ENCODE measurements around the gene ZNF691. TPM values are rescaled to one million over a fixed set of nuclear protein-coding genes. Genes with fewer than 3 reads are reported as not detected.

Gene ZNF691
- total RNA-seq, 1 experiment from 2014 or later: 4.3 TPM

DNA sequence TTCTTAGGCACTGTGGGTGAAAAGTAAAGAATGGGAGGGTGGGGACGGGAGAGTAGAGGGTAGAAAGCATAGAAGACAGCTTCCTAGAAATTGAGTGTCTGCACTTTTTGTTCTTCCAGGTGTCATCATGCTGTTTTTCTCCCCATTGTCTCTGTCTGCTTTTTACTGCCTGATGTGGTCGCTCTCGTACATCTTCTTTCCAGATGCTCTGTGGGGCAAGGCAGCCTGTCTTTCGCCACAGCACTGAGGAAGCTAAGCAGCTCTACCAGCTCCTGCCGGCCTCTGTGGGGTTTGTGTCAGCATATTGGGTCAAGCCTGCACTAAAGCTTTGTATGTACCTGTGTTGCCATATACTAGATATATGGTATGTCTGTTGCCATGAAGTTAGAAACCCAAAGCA, 48.4 kb upstream of the ZNF691 start:
- DNase-seq (no peak), ATAC-seq (no peak)
- no peak overlapping the region for H3K4me3 ChIP-seq (ENCODE audit: low read length)
- intact Hi-C loops (cut with micrococcal nuclease): no loop called here
- H3K36me3 ChIP-seq (ENCODE audit: low read depth, low read length): no peaks in the 10 kb centered on the region
- ChIA-PET POLR2A (ENCODE audit: unreplicated experiment) (no interaction called here), CTCF (no interaction called here)
- H3K27me3 ChIP-seq (ENCODE audit: low read length): no peaks in the 10 kb centered on the region
- H3K9me2 ChIP-seq (replicated peaks; ENCODE audit: low read length): no peaks in the 10 kb centered on the region
- H2AFZ ChIP-seq (ENCODE audit: low read length): no peak overlapping the region
- no peak overlapping the region for H3K4me2 ChIP-seq (ENCODE audit: low read length)
- no TSS peak for BruUV-seq (replicated peaks)
- no peak overlapping the region for H3K27ac ChIP-seq (ENCODE audit: low read length)
- no peaks in the 10 kb centered on the region for H3K79me2 ChIP-seq (ENCODE audit: low read length)
- H3K4me1 ChIP-seq (ENCODE audit: insufficient read depth, low read length): no peaks in the 10 kb centered on the region
- no peaks in the 10 kb centered on the region for H4K20me1 ChIP-seq (ENCODE audit: low read length)
- no peaks in the 10 kb centered on the region for H3K9me3 ChIP-seq (ENCODE audit: low read length)
- H3F3A ChIP-seq (ENCODE audit: low read length, unreplicated experiment): no peaks in the 10 kb centered on the region
- TF ChIP-seq, protein P1, sequence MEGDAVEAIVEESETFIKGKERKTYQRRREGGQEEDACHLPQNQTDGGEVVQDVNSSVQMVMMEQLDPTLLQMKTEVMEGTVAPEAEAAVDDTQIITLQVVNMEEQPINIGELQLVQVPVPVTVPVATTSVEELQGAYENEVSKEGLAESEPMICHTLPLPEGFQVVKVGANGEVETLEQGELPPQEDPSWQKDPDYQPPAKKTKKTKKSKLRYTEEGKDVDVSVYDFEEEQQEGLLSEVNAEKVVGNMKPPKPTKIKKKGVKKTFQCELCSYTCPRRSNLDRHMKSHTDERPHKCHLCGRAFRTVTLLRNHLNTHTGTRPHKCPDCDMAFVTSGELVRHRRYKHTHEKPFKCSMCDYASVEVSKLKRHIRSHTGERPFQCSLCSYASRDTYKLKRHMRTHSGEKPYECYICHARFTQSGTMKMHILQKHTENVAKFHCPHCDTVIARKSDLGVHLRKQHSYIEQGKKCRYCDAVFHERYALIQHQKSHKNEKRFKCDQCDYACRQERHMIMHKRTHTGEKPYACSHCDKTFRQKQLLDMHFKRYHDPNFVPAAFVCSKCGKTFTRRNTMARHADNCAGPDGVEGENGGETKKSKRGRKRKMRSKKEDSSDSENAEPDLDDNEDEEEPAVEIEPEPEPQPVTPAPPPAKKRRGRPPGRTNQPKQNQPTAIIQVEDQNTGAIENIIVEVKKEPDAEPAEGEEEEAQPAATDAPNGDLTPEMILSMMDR (conservative IDR thresholded peaks at IDR 0.05; ENCODE audit: low read depth, low read length): no peak
- no peak for TF ChIP-seq EZH2phosphoT487 (IDR thresholded peaks at IDR 0.05; ENCODE audit: borderline replicate concordance, low read length)
- TF ChIP-seq EZH2 (IDR thresholded peaks at IDR 0.05; ENCODE audit: low read length, unreplicated experiment): no peak
- H3K9ac ChIP-seq (ENCODE audit: low read length): no peak overlapping the region

DNA sequence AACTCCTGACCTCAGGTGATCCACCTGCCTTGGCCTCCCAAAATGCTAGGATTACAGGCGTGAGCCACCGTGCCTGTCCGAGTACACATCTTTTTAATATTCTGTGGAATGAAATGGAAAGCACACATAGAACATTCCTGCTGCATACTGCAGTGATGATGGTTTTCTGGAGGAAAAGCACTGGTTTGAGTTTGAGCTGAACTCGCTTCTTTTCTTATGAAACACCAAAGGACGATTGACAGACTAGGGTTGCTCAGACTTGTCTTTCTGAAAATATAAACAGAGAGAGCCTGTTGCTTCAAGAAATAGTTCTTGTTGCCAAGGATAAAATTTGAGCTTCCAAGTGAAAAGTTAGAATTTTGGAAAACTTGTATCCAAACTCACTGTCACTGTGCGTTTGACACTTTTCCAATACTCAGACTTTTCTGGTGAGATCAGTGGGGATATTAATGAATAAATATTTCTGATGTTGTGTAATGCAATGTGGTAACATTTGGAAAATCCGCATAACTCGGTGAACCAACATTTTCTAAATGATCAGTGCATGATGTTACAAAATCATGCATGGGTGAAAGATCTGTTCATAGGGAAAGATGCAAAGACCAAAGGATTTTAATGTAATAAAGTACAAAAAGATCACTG, 44.5 kb upstream of the ZNF691 start:
- no peaks in the 10 kb centered on the region for H3K36me3 ChIP-seq (ENCODE audit: low read depth, low read length)
- no peak overlapping the region for H3K9ac ChIP-seq (ENCODE audit: low read length)
- intact Hi-C loops (cut with micrococcal nuclease): no loop called here
- no peak overlapping the region for H3K27ac ChIP-seq (ENCODE audit: low read length)
- H3K79me2 ChIP-seq (ENCODE audit: low read length): no peaks in the 10 kb centered on the region
- ATAC-seq (no peak), DNase-seq (no peak)
- H2AFZ ChIP-seq (ENCODE audit: low read length): no peak overlapping the region
- H3K4me1 ChIP-seq (ENCODE audit: insufficient read depth, low read length): no peaks in the 10 kb centered on the region
- BruUV-seq (replicated peaks): no TSS peak
- H3K27me3 ChIP-seq (ENCODE audit: low read length): no peaks in the 10 kb centered on the region
- H3K4me3 ChIP-seq (ENCODE audit: low read length): no peak overlapping the region
- TF ChIP-seq, protein P1 (conservative IDR thresholded peaks at IDR 0.05; ENCODE audit: low read depth, low read length): no peak
- no peak for TF ChIP-seq EZH2phosphoT487 (IDR thresholded peaks at IDR 0.05; ENCODE audit: borderline replicate concordance, low read length)
- TF ChIP-seq EZH2 (IDR thresholded peaks at IDR 0.05; ENCODE audit: low read length, unreplicated experiment): no peak
- H3K4me2 ChIP-seq (ENCODE audit: low read length): no peak overlapping the region
- POLR2A ChIA-PET (ENCODE audit: unreplicated experiment): no interaction called here
- no peaks in the 10 kb centered on the region for H3F3A ChIP-seq (ENCODE audit: low read length, unreplicated experiment)
- CTCF ChIA-PET: no interaction called here
- no peaks in the 10 kb centered on the region for H3K9me3 ChIP-seq (ENCODE audit: low read length)
- H3K9me2 ChIP-seq (replicated peaks; ENCODE audit: low read length): no peaks in the 10 kb centered on the region
- H4K20me1 ChIP-seq (ENCODE audit: low read length): no peaks in the 10 kb centered on the region

DNA sequence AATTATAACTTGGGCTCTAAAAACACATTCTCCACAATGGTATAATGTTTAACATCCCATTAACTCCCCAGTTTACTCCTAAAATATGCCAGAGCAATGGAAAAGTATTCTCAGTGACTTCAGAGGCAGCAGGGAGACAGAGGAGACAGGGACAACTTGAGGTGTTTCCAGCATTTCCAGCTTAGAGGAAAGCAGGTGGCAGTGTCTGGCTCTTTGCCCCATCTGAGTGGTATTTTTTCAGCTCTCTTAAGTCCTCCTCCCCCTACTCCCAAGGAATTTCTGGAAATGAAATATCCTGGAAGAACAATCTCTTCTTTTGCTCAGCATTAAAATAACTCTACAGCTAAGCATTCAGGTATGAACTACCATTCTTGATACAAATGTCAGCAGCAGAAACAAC, 40.2 kb upstream of the ZNF691 start:
- no TSS peak for BruUV-seq (replicated peaks)
- CTCF ChIA-PET: no interaction called here
- Histone ChIP-seq H3K9me3 (ENCODE audit: low read length) (no peaks in the 10 kb centered on the region), H3K4me2 (ENCODE audit: low read length) (no peak overlapping the region), H3K79me2 (ENCODE audit: low read length) (no peaks in the 10 kb centered on the region), H3K36me3 (ENCODE audit: low read depth, low read length) (no peaks in the 10 kb centered on the region), H3F3A (ENCODE audit: low read length, unreplicated experiment) (no peaks in the 10 kb centered on the region), H2AFZ (ENCODE audit: low read length) (no peak overlapping the region), H4K20me1 (ENCODE audit: low read length) (no peaks in the 10 kb centered on the region), H3K27me3 (ENCODE audit: low read length) (no peaks in the 10 kb centered on the region), H3K9ac (ENCODE audit: low read length) (no peak overlapping the region), H3K27ac (ENCODE audit: low read length) (no peak overlapping the region), H3K9me2 (replicated peaks; ENCODE audit: low read length) (no peaks in the 10 kb centered on the region), H3K4me1 (ENCODE audit: insufficient read depth, low read length) (no peaks in the 10 kb centered on the region), H3K4me3 (ENCODE audit: low read length) (no peak overlapping the region)
- POLR2A ChIA-PET (ENCODE audit: unreplicated experiment): no interaction called here
- DNase-seq (no peak), ATAC-seq (no peak)
- TF ChIP-seq EZH2 (IDR thresholded peaks at IDR 0.05; ENCODE audit: low read length, unreplicated experiment) (no peak), EZH2phosphoT487 (IDR thresholded peaks at IDR 0.05; ENCODE audit: borderline replicate concordance, low read length) (no peak)
- TF ChIP-seq, protein P1 (conservative IDR thresholded peaks at IDR 0.05; ENCODE audit: low read depth, low read length): no peak
- intact Hi-C loops (cut with micrococcal nuclease): no loop called here
